Testis (tissue), 3 donors: ENCODE results near the gene CD72. TPM values are rescaled to one million over a fixed set of nuclear protein-coding genes. Genes with fewer than 3 reads are reported as not detected.
"Not testable (repeated sequence)": the region's sequence is repeated elsewhere in the genome, so short reads cannot be mapped to it uniquely, and the experiment has no call there.

ENCODE experiments used
- DNase-seq: peaks from one replicate; pipeline ENCODE4 v3.0.0-alpha.2; 2019
- H3K27ac ChIP-seq, 2 donors: fragments of 200-600 bp; sonication (generic); one replicate each; pipeline ENCODE4 v1.5.1; 2019
- H3K27me3 ChIP-seq: fragments of 200-600 bp; sonication (generic); one replicate; pipeline ENCODE4 v1.5.1; 2019
- H3K36me3 ChIP-seq: fragments of 200-600 bp; sonication (generic); one replicate; pipeline ENCODE4 v1.5.1; 2017; ENCODE audit warnings: low read depth; ENCODE audit errors: missing control alignments
- H3K4me1 ChIP-seq: fragments of 200-600 bp; sonication (generic); one replicate; pipeline ENCODE4 v1.5.1; 2019
- H3K4me3 ChIP-seq, 2 donors: fragments of 200-600 bp; sonication (generic); one replicate each; pipeline ENCODE4 v1.5.1; 2017 to 2019
- H3K9me3 ChIP-seq: fragments of 200-600 bp; sonication (generic); one replicate; pipeline ENCODE4 v1.5.1; 2017
- POLR2A ChIP-seq: fragments of 450-650 bp; IDR thresholded peaks from one replicate; pipeline ENCODE4 v1.6.1; 2017; ENCODE audit warnings: antibody characterized with exemption, mild to moderate bottlenecking, moderate library complexity
- WGBS, 2 donors: methylation state at CpG; one replicate each; pipeline ENCODE4 v1.1.5; 2018; 5-methylcytosine and 5-hydroxymethylcytosine counted together
- intact Hi-C: fragments of 100-400 bp; cut with DNase I; formaldehyde crosslinking; loops from one replicate; pipeline ENCODE4 v1.15.1; 2023; ENCODE audit warnings: low total_unique reads
- polyA plus RNA-seq: library from polyadenylated mRNA; stranded (reverse); fragments of 350-450 nt; fragmentation: Illumina TruSeq; extraction: RNeasy Lipid Tissue Mini Kit (QIAGEN cat#74804); gene quantifications from one replicate; pipeline ENCODE4 v1.2.3, GENCODE V29; 2014; ENCODE audit warnings: low read depth, low replicate concordance; ENCODE audit not compliant: insufficient read depth
- total RNA-seq, 2 donors: library from RNA; depleted of rRNA; stranded (reverse); fragments of >200 nt; gene quantifications; one replicate each; pipeline ENCODE4 v1.2.3, GENCODE V29; 2016
- TF ChIP-seq, protein P1 (sequence below), 3 experiments: fragments of 450-650 bp in 2 of 3; fragments of 200-600 bp in 1 of 3; sonication (generic) in 1 of 3; IDR thresholded peaks; one replicate each; pipeline ENCODE4 v1.5.1; 2016 to 2019; ENCODE audit warnings: antibody characterized with exemption in 3 of 3, mild to moderate bottlenecking in 2 of 3, moderate library complexity in 1 of 3

The CD72 gene
- total and polyA plus RNA-seq, 3 donors from 2014 or later: 0.63 to 3.2 (median 0.99) TPM

- H3K27me3 ChIP-seq: no peaks in the 10 kb centered on the region
- H3K9me3 ChIP-seq: no peaks in the 10 kb centered on the region
- H3K36me3 ChIP-seq: no peaks in the 10 kb centered on the region
- no peaks in the 10 kb centered on the region for H3K4me1 ChIP-seq
- no peak overlapping the region for H3K4me3 ChIP-seq
- no peak for TF ChIP-seq POLR2A
- TF ChIP-seq, protein P1, sequence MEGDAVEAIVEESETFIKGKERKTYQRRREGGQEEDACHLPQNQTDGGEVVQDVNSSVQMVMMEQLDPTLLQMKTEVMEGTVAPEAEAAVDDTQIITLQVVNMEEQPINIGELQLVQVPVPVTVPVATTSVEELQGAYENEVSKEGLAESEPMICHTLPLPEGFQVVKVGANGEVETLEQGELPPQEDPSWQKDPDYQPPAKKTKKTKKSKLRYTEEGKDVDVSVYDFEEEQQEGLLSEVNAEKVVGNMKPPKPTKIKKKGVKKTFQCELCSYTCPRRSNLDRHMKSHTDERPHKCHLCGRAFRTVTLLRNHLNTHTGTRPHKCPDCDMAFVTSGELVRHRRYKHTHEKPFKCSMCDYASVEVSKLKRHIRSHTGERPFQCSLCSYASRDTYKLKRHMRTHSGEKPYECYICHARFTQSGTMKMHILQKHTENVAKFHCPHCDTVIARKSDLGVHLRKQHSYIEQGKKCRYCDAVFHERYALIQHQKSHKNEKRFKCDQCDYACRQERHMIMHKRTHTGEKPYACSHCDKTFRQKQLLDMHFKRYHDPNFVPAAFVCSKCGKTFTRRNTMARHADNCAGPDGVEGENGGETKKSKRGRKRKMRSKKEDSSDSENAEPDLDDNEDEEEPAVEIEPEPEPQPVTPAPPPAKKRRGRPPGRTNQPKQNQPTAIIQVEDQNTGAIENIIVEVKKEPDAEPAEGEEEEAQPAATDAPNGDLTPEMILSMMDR (IDR thresholded peaks at IDR 0.05): no peak
- no peak overlapping the region for H3K27ac ChIP-seq
- no peak for DNase-seq
- WGBS, 2 donors: 85 to 86% methylated on average over 1 of the region's 1 CpG
- intact Hi-C loops: no loop called here
Measured at GRCh38 chr9:35639631-35640030, 21.4 kb upstream of the CD72 start.

- H3K27me3 ChIP-seq, H3K9me3 ChIP-seq, H3K4me3 ChIP-seq, intact Hi-C loops, H3K36me3 ChIP-seq, H3K27ac ChIP-seq, H3K4me1 ChIP-seq, DNase-seq: not testable (repeated sequence)
- 55 to 64% methylated on average over 1 of the region's 1 CpG for WGBS, 2 donors
Measured at GRCh38 chr9:35639225-35639624, 21.0 kb upstream of the CD72 start.

- H3K36me3 ChIP-seq, H3K4me1 ChIP-seq, DNase-seq, H3K4me3 ChIP-seq, H3K27me3 ChIP-seq, intact Hi-C loops, H3K9me3 ChIP-seq, H3K27ac ChIP-seq: not testable (repeated sequence)
- 61 to 82% methylated on average over 6 to 8 of the region's 8 CpGs for WGBS, 2 donors
Measured at GRCh38 chr9:35638751-35639150, 20.5 kb upstream of the CD72 start.

DNA sequence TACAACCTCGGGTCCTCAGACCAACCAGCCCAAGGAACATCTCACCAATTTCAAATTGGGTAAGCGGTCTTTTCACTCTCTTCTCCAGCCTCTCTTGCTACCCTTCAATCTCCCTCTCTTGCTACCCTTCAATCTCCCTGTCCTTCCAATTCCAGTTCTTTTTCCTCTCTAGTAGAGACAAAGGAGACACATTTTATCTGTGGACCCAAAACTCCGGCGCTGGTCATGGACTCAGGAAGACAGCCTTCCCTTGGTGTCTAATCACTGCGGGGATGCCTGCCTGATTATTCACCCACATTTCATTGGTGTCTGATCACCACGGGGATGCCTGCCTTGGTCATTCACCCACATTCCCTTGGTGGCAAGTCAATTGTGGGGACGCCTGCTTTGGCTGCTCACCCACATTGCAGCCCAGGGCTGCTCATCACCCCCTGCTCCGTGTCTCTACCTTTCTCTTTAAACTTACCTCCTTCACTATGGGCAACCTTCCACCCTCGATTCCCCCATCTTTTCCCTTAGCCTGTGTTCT, 19.3 kb upstream of the CD72 start:
- H3K9me3 ChIP-seq, H3K27ac ChIP-seq, intact Hi-C loops, DNase-seq, H3K36me3 ChIP-seq, H3K4me3 ChIP-seq, H3K27me3 ChIP-seq, H3K4me1 ChIP-seq: not testable (repeated sequence)
- WGBS, 2 donors: 96% methylated on average over 9 of the region's 9 CpGs

DNA sequence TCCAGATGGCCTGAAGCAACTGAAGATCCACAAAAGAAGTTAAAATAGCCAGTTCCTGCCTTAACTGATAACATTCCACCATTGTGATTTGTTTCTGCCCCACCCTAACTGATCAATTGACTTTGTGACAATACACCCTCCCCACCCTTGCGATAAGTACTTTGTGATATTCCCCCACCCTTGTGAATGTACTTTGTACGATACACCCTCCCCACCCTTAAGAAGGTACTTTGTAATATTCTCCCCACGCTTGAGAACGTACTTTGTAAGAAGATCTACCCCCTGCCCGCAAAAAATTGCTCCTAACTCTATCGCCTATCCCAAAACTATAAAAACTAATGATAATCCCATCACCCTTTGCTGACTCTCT, 18.6 kb upstream of the CD72 start:
- intact Hi-C loops, H3K4me1 ChIP-seq: not testable (repeated sequence)
- 80 to 94% methylated on average over 6 of the region's 6 CpGs for WGBS, 2 donors

GRCh38 chr9:35636135-35636876, 18.1 kb upstream of the CD72 start:
- Histone ChIP-seq H3K36me3 (no peaks in the 10 kb centered on the region), H3K27me3 (no peaks in the 10 kb centered on the region), H3K9me3 (no peaks in the 10 kb centered on the region), H3K4me3 (no peak overlapping the region), H3K4me1 (no peaks in the 10 kb centered on the region), H3K27ac (no peak overlapping the region)
- TF ChIP-seq POLR2A: no peak
- TF ChIP-seq, protein P1 (IDR thresholded peaks at IDR 0.05): no peak
- intact Hi-C loops: no loop called here
- no peak for DNase-seq
- WGBS, 2 donors: 76 to 79% methylated on average over 9 of the region's 9 CpGs

More for the DNA sequence above, 18.6 kb upstream of the CD72 start:
- H3K36me3 ChIP-seq, H3K4me3 ChIP-seq, DNase-seq, H3K27me3 ChIP-seq, H3K27ac ChIP-seq, H3K9me3 ChIP-seq: not testable (repeated sequence)

DNA sequence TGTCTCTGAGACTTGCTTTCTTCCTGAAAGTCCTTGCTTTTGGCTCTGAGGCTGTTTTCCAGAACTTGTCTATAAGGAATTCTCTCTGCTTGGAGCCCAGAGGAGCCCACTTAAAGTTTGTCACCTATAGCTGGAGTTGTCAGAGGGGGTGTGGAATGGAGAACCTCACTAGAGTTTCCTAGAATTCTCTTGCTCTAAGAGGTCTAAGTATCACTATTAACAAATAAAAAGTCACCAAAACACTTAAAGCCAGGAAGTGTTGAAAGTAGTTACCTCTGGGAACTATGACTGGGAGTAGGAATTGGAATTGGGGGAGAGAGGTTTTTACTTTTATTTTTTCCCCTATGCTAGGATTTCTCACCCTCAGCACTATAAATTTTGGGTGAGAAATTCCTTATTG, 17.5 kb upstream of the CD72 start:
- TF ChIP-seq, protein P1 (IDR thresholded peaks at IDR 0.05): no peak
- TF ChIP-seq POLR2A: no peak
- Histone ChIP-seq H3K27ac (no peak overlapping the region), H3K4me3 (no peak overlapping the region), H3K4me1 (no peaks in the 10 kb centered on the region), H3K9me3 (no peaks in the 10 kb centered on the region), H3K36me3 (no peaks in the 10 kb centered on the region), H3K27me3 (no peaks in the 10 kb centered on the region)
- intact Hi-C loops: no loop called here
- DNase-seq: no peak
